DMS53 (cell line): Measurements from ENCODE around the gene LINC00237.

Source experiments
- DNase-seq: peaks from one replicate; lab custom pipeline; 2025; lab: John Stamatoyannopoulos, UW

LINC00237 gene

DNA sequence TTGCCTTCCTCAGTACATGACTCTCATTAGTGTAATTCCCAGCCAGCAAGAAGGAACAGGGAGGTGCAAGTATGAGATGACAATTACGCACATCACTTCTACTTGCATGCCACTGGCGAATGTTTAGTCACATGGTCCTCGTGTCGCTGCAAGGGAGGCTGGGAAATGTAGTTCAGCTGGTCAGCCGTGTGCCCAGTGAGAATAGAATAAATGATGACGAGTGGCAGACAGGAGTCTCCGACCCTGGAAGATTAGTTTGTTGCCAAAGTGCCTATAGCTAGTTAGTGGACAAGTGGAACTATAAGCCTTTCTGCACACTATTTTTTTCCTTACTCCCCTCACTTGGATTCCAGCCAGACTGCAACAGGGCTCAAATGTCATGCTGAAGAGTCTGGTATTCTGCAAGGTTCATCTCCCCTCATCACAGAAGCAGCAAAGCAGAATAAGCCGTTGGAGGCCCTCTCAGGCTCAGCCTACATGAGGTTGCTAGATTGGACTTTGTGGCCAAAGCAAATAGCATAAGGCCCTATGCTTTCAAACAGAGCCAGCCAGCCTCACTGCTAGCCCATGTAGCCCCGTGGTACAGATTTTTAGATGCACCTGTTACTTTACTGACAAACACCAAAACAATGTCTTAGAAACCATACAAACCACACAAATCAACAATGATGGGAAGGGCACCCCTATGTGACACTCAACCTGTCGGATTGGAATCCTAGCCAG, 9.7 kb downstream of the LINC00237 start:
- DNase-seq = peak; percentile 63

DNA sequence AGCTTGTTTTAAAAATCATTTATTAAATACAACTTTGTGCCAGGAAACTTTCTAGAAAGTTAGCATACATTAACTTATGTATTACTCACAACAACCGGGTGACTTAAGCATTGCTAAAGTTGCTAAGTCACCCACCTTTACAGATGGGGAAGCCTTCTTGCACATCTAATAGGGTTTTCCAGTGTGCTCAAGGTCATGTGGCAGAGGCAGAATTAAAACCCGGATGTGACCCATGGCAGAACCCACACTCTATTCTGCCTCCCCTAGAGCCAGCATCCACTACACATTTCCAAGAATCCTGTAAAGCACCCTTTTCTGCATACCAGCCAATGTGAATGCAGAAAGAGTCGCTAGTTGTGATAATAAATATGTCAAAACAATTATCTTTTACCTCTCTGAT, 13.4 kb downstream of the LINC00237 start:
- no peak for DNase-seq

DNA sequence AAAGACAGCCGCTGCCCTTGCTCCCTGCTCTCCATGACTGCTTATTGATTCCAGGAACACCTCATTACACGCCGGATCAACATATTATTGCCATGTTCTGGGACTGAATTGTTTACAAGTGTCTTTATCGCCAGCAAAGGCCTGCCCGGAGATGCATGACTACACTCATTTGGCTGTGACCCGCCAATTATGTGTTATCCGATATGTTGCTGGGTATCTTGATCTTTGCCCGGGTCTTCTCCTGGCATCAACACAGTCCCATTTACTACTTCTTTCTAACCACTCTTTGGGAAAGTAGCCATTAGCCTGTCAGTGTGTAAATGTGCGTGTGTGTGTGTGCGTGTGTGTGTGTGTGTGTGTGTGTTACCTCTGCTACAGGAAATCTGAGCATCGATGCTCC, 15.4 kb downstream of the LINC00237 start:
- no peak for DNase-seq

DNA sequence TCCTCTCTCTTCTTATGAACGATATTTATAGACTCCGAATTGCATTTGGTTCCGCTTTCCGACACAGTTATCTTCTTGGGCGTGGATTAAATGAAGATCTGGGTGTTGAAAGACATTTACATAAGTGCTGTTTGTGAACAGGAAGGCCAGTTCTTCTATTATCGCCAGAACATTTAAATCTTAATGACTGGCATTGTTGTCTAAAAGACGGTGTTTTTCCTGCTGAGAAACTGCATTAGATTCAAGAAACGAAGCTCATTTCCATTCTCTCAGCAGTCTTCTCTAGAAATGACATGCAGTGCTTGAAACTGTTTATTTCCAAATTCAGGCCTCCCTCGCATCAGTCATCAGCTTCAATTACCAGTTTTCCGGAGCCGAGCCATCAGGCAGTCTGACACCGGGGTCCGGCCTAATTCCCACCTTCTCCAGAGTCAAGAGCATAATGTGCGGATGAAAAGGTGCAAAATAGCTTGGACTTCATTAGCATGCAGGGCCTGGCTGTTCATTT, 16.0 kb downstream of the LINC00237 start:
- DNase-seq = no peak

DNA sequence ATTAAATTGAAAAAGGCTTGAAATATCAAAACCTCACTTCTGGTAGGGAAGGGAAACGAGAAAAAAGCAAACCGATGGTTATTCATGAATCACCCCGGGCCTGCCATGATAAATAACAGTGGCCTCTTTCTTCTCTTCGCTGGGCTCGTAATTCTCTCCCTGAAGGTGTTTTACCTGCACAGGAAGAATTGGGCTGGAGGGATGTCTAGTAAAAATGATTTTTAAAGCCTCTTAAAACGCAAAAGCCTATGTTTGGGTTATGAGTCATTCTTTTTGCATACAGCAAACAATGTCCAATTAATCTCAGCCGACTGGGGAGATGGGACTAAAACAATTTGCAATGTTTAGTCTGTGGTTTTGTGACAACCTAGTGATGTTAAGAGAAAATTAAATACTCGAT, 16.8 kb downstream of the LINC00237 start:
- no peak for DNase-seq

DNA sequence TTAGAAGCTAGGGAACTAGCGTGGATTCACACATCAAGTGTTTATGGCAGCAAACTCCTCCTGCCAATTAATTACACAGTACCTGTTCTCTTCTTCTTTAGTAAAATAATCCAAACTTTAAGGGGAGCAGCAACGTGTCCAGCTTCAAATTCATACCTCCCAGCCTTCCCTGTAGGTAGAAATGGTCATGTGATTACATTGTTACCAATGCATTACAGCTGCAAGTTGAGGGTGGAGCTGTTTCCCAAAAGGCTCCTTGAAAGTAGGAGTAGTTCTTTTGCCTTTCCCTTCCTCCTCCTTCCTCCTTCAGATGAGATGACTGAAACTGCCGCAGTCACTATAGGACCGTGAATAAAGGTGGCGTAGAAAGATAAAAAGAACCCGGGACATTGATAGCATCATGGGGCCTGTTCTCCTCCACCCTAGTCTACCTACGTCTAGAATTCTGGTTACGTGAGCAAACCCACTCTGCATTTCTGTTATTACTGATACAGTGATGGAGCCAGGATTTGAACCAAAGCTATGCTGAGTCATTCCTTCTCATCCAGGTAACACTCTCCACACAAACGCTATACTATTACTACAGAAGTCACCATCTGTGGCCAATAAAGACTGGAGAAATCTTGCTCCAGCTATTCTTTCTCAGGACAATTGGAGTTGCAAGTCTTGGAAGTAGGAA, 18.2 kb downstream of the LINC00237 start:
- no peak for DNase-seq

DNA sequence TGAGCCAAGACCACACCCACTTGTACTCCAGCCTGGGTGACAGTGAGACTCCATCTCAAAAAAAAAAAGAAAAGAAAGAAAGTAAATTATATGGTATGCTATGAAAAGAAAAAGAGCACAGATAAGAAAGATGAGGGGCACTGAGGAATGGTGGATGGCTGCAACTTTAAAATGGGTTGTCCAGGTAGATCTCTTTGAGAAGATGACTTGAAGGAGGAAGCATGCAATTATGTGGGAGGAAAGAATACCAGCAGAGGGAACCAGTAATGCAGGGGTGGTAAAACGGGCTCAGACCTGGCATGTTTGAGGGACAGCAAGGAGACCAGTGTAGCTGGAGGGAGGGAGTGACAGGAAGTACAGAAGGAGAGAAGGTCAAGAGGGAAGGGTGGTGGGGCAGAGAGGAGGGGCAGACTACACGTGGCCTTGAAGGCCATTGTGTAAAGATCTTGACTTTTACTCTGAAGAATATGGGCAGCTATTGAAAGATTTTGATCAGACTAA, 22.3 kb downstream of the LINC00237 start:
- DNase-seq = no peak

DNA sequence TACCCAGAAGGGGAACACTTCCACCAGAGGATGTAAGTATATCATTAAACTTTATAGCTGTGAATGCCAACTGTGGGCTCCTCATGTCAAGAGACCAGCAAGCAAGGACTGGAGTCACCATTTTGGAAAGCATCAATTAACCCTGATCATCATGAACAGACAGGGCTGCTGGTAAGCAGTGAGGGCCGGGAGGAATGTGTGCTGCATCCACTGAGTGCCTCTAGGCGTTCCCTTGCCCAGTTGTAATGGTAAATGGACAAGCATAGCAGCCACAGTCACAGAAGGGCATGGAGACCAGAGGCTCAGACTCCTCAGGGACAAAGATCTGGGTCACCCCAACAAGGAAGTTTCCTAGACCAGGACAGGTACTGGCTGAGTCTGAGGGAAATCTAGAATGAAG, 23.6 kb downstream of the LINC00237 start:
- no peak for DNase-seq

DNA sequence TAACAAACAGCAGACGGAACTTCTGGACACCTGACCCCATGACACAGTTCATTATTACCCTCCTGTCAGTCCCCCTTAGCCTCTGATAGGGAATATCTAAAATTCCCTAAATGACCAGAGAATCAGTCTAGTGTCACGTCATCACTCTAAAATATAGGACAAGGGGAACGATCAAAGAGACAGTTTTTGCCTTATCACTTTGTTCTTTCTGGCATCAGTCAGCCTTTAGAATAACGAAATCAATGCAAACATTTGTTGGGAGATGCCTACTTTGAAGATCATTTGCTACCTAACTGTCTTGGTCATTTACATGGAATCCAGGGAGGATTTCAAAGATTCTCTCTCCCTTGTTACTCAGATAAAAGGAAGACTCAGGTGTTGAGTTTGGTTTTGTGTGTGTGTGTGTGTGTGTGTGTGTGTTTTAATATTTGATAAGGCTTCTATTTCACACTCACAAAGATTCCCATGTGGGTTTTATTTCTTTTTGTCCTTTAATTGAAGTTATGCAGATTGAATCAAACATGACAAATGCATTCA, 28.3 kb downstream of the LINC00237 start:
- no peak for DNase-seq

DNA sequence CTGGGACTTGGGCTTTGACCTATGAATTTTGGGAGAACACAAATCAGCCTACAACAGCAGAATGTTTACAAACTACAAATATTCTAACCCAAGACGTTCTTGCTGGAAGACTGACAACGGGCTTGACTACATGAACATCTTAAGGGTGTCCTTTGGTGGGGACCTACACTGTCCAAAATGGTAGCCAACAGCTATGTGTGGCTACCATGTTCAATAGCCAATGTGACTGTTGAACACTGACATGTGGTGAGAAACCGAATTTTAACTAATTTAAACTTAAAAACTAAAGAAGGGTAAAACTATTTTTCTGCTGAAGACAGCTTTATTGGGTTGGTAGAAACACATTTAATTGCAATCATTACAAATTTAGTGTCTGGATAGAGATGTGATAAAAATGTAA, 30.1 kb downstream of the LINC00237 start:
- no peak for DNase-seq

DNA sequence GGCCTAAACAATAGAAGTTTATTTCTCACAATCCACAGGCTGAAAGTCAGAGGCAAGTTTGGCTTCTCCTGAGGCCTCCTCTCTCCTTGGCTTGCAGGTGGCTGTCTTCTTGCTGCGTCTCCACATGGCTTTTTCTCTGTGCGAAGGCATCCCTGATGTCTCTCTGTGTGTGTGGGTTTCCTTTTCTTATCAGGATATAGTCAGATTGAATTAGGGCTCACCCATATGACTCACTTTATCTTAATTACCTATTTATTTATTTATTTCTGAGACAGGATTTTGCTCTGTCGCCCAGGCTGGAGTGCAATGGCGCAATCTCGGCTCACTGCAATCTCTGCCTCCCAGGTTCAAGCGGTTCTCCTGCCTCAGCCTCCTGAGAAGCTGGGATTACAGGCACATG, 30.7 kb downstream of the LINC00237 start:
- no peak for DNase-seq

DNA sequence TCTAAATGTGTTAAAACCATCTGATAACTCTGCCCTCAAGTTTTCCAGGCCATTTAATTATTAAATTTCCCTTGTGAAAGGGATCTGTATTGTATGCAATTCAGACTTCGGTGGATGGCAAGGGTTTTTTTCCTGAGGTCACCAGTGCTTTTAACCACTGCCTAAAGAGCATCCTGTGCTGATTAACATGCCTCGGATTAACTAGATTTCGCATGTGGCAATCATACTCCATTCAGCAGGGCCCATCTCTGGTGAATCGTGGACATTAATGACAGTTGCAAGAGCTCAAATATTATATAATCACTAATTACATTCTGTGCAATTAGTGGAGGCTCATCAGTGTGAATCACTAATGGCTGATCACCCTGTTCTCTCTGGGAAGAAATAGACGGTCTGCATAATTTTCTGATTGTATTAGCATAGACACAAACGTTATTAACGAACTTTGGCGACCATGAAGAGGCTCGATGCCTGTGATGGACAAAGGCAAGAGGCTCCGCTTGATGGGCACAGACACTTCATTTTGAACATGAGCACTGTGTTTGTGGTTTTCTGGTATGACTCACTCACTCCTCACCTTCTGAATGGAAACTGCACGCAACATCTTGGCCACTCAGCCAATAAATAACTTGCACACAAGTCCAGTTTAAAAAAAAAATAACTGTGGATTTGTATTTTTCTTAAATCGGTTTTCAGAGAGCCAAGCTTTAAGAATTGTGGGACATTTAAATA, 31.4 kb downstream of the LINC00237 start:
- peak; percentile 54 for DNase-seq

DNA sequence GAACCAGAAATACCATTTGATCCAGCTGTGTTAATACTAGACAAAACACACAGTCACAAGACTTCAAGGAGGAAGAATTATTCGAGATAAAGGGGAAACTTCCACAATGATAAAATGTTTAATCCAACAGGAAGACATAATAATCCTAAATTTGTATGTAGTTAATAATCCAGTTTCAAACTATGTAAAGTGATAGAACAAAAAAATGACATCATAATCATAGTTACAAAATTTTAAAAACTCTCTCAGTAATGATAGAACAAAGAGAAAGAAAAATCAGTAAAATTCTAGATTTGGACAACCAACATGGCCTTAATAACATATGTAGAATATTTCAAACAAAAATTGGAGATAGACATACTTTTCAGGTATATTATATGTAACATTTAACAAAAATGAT, 38.9 kb downstream of the LINC00237 start:
- no peak for DNase-seq

DNA sequence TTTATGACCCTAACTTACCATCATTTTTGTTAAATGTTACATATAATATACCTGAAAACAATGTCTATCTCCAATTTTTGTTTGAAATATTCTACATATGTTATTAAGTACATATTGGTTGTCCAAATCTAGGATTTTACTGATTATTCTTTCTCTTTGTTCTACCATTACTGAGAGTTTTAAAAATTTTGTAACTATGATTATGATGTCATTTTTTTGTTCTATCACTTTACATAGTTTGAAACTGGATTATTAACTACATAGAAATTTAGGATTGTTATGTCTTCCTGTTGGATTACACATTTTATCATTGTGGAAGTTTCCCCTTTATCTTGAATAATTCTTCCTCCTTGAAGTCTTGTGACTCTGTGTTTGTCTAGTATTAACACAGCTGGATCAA, 41.2 kb downstream of the LINC00237 start:
- DNase-seq = no peak

DNA sequence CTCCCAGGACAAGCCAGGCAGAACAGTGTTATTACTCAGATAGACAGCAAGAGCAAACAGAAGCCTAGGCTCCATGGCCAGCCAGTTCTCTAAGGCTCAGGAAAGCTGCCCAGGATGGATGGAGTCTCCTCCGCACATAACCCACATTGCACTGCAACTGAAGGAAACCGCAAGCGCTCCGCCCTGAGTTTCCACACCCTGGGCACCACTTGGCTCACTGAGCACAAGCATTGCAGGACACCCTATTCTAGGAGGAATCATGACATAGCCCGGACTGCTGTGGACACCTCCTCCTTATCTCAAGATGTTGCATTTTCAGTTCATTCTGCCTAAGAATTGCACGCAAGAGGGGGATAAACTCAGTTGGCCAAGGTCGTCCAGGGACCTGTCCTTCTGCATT, 42.9 kb downstream of the LINC00237 start:
- DNase-seq = no peak

DNA sequence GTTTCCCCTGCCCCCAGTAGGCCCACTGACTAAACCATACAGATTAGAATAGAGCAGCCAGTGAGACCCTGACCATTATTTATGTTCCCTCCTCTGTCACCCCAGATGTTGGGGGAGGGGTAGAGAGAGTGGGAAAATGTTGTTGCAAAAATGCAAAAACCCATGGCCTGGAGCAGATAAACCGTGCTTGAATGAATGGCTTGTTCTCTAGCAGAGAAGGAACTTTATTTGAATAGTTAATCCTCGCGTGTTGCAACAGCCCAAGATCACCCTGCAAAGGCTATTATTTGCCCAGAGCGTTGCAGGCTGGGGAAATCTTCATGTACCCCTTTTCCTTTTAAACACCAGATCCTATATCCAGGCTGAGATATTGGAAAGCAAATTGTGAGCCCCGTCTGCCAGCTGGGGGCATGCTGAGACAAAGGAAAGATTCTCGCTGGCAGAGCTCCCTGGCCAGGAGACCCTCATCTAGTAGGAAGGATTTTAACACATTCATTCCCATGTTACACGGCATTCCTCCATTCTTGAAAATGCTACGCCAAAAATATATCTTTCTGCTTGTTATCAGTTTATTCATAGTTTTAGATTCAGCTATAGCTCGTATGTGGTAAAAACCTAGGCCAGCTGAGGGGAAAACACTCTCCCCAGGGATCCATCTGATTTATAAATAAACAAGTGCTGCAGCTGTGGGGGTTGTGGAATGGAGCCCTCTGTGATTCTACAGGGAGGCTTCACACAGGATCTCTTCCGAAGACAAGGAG, 53.0 kb downstream of the LINC00237 start:
- no peak for DNase-seq

DNA sequence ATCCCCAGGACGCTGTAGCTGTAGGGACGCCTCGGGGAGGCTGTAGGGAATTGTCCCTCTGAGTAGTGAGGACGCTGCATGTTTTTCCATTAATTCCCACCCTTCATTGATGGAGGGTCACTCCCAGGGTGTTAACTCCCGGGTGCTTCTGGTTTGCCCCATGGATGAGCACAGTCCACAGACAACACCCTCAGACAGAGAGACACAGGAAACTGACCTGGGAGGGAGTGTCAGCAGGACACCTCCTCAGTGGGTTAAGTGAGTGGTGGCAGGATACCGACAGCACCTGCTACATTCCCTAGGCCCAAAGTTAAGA, 53.5 kb downstream of the LINC00237 start:
- DNase-seq = no peak

DNA sequence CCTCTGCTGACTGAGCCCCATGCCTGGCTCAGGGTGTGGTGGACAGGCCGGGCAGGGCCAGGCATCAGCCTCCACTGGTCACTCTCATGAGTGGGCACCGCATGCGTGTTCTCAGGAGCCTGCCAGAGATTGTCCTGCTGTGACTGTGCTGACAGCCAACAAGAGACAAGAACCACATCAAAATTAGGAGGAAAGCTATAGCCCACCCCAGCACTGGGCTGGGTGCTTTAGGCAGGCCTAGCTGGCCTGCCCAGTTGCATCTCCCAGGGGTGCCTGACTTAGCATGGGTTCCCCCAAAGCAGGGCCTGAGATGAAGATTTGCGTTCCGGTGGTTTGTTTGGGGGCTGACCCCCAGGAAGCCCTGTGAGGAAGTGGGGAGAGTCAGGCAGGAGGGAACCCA, 53.9 kb downstream of the LINC00237 start:
- DNase-seq = no peak

DNA sequence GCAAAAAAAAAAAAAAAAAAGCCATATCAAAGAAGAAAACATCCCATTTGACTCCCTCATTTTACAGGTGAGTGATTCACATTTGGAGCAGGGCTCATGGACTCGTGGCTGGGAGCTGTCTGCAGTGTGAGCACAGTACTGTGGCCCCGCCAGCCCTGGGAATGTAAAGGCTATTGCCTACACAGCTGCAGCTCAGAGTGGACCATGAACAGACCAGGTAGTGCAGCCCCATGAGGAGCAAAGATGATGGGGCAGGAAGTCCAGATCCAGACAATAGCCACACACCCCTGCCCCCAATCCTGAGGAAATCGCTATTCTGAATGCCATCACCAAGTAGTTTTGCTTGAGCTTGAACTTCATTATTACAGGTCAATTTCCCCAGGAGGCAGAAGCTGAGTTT, 55.4 kb downstream of the LINC00237 start:
- DNase-seq = no peak

DNA sequence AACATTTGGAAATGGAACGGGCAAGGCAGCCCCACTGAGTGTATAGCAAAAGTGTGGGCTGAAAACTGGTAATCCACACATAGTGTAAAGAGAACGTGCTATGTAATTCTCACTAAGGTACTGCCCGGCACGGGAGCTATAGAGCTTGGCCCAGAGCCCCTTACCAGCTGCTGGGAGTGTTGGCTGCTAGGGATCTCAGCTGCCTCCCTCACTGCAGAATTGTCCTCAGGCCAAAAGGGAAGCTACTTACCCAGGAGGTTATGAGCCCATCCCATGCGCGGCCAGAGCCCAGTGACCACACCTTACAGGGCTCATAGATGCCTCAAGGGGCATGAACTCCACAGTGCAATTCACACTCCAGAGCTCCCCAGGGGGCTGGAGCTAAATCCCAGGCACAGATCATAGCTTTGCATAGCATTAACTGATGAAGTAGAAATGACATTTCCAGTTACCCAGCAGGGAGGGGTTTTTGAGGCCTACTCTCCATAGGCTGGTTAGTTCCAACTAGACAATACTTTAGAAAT, 56.8 kb downstream of the LINC00237 start:
- no peak for DNase-seq

DNA sequence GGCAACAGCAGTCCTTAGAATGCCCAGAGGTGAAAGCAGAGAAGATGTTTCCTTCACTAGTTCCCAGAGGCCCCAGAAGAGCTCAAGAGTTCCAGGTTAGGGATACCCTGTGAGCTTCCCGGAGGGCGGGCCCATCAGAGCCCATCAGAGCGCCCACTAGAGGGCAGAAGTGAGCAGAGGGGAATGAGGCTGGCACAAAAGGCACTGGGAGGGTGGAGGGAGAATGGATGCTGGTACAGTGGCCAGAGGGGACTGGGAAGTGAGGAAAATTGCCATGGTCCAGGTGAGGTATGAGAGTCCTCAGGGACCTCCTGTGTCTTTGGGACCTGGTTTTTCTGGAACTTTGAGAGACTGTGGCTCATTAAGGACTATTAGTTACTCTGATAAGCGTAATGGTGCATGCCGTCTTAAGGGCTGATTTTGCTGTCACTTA, 57.3 kb downstream of the LINC00237 start:
- DNase-seq = peak; percentile 63

DNA sequence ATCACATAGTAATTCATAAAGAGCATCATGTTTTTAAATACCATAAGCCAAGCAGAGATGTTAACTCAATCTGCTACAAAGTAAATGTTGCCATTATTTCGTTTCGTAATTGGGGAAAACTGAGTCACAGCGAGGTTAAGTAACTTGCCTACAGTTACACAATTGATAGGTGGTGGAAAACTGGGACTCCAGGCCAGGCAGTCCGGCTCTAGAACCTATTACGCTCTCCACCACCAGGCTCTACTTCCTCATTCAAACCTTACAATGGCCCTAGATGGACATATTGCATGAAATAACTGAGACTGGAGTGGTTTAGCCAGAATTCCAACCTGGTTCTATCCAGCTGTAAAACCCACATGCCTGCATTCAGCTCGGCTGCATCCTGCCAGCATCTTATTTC, 58.2 kb downstream of the LINC00237 start:
- DNase-seq = no peak
